Caco-2 (cell line): ENCODE results near the gene TMEM120A. TPM values are rescaled to one million over a fixed set of nuclear protein-coding genes. Genes with fewer than 3 reads are reported as not detected.
"Not testable (repeated sequence)": the region's sequence is repeated elsewhere in the genome, so short reads cannot be mapped to it uniquely, and the experiment has no call there.

ENCODE experiments used
- BruUV-seq: library from RNA; stranded (reverse); fragments of 400-500 nt; replicated peaks from 2 replicates; lab custom pipeline; 2021; lab: Mats Ljungman, UMichigan
- CTCF ChIA-PET: fragments of 300-600 bp; sonication (Branson Sonifier 250); formaldehyde crosslinking; loops from one replicate; lab custom pipeline; 2022; ENCODE audit warnings: antibody characterized with exemption; lab: Charles Lee
- POLR2A ChIA-PET: fragments of 300-600 bp; sonication (Branson Sonifier 250); formaldehyde crosslinking; loops from one replicate; lab custom pipeline; 2022; ENCODE audit warnings: antibody characterized with exemption; lab: Charles Lee
- DNase-seq, 2 experiments: peaks; one replicate each; pipeline versions ENCODE4 v3.0.0 to v3.0.0-alpha.2; 2020 to 2022
- H3K27me3 ChIP-seq: replicated peaks from 2 replicates; pipeline ENCODE4 v1.6.0; 2011; ENCODE audit warnings: low read length; ENCODE audit not compliant: control insufficient read depth, insufficient read depth
- H3K36me3 ChIP-seq: 2 replicates; pipeline ENCODE4 v1.5.1; 2011; ENCODE audit warnings: low read length; ENCODE audit not compliant: control insufficient read depth, insufficient read depth
- H3K4me1 ChIP-seq: fragments of 250-450 bp; sonication (Bioruptor Pico); 2 replicates; pipeline ENCODE4 v1.5.1; 2020; ENCODE audit warnings: mild to moderate bottlenecking
- H3K4me3 ChIP-seq: 2 replicates; pipeline ENCODE4 v1.5.1; 2011; ENCODE audit warnings: low read depth, mild to moderate bottlenecking, control low read depth, low read length
- H3K9me3 ChIP-seq: fragments of 250-450 bp; sonication (Bioruptor Pico); 2 replicates; pipeline ENCODE4 v1.5.1; 2020; ENCODE audit warnings: mild to moderate bottlenecking, moderate library complexity
- H3K27ac Mint-ChIP-seq: one replicate; pipeline ENCODE4 v1.8.0; 2022; ENCODE audit warnings: mixed read lengths; ENCODE audit not compliant: unreplicated experiment
- H3K27me3 Mint-ChIP-seq: one replicate; pipeline ENCODE4 v1.8.0; 2022; ENCODE audit warnings: mixed read lengths; ENCODE audit not compliant: insufficient read depth, unreplicated experiment
- H3K36me3 Mint-ChIP-seq: one replicate; pipeline ENCODE4 v1.8.0; 2022; ENCODE audit warnings: mild to moderate bottlenecking, mixed read lengths; ENCODE audit not compliant: insufficient read depth, unreplicated experiment
- H3K4me1 Mint-ChIP-seq: one replicate; pipeline ENCODE4 v1.8.0; 2022; ENCODE audit warnings: low read depth, mixed read lengths; ENCODE audit not compliant: unreplicated experiment
- H3K4me3 Mint-ChIP-seq: one replicate; pipeline ENCODE4 v1.8.0; 2022; ENCODE audit warnings: mild to moderate bottlenecking, moderate library complexity, mixed read lengths; ENCODE audit not compliant: unreplicated experiment
- H3K9me3 Mint-ChIP-seq: one replicate; pipeline ENCODE4 v1.8.0; 2022; ENCODE audit warnings: mixed read lengths; ENCODE audit not compliant: unreplicated experiment
- CTCF ChIP-seq, 2 experiments: fragments of 200-600 bp in 1 of 2; IDR thresholded peaks; 1 replicate in 1 of 2; 2 replicates in 1 of 2; pipeline versions ENCODE4 v1.5.1 to v1.8.0; 2011 to 2022; ENCODE audit warnings: antibody characterized with exemption in 1 of 2, control low read depth in 1 of 2, inconsistent platforms in 1 of 2, low read depth in 1 of 2, low read length in 1 of 2, mild to moderate bottlenecking in 1 of 2, moderate library complexity in 1 of 2; ENCODE audit not compliant: insufficient read depth in 1 of 2, severe bottlenecking in 1 of 2, unreplicated experiment in 1 of 2
- intact Hi-C: fragments of 100-400 bp; cut with micrococcal nuclease; formaldehyde crosslinking; loops from one replicate; pipeline ENCODE4 v1.10.0; 2022; ENCODE audit not compliant: unreplicated experiment
- total RNA-seq: library from RNA; stranded (reverse); gene quantifications from 2 replicates; pipeline ENCODE4 v1.2.3, GENCODE V29; 2022

TMEM120A gene
- total RNA-seq, 1 experiment from 2014 or later: 65.4 TPM

DNA sequence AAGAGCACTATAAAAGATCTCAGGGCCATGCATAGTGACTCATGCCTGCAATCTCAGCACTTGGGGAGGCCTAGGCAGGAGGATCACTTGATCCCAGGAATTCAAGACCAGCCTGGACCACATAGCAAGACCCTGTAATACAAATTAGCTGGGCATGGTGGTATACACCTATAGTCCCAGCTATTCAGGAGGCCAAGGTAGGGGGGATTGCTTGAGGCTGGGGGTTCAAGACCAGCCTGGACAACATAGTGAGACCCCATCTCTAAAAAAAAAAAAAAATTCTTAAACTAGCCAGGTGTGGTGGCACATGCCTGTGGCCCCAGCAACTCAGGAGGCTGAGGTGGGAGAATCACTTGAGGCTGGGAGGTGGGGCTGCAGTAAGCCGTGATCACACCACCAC lies 37.6 kb upstream of the TMEM120A start:
- CTCF ChIA-PET: interaction anchor here (1.0 kb wide), 1 partner anchor 12 kb away, joined by 6 read pairs; no protein-coding TSS in a partner anchor
- H3K27ac Mint-ChIP-seq: no peak overlapping the region
- Histone ChIP-seq H3K4me1 (no peaks in the 10 kb centered on the region), H3K9me3 (no peaks in the 10 kb centered on the region), H3K36me3 (no peaks in the 10 kb centered on the region; the same call in 1 of the 2 replicates), H3K27me3 (no peaks in the 10 kb centered on the region), H3K4me3 (no peak overlapping the region)
- no peak overlapping the region for H3K4me3 Mint-ChIP-seq
- intact Hi-C loops: no loop called here
- no peak for DNase-seq
- no peaks in the 10 kb centered on the region for H3K4me1 Mint-ChIP-seq
- peaks cover 10% of the 10 kb centered on the region for H3K36me3 Mint-ChIP-seq
- no peaks in the 10 kb centered on the region for H3K9me3 Mint-ChIP-seq
- no TSS peak for BruUV-seq
- H3K27me3 Mint-ChIP-seq: no peaks in the 10 kb centered on the region
- TF ChIP-seq CTCF (IDR thresholded peaks at IDR 0.05; ENCODE audit: insufficient read depth in 1 of 2, low read depth in 1 of 2, low read length in 1 of 2, severe bottlenecking in 1 of 2, unreplicated experiment in 1 of 2): no peak
- POLR2A ChIA-PET: interaction anchor here (0.7 kb wide), 1 partner anchor 361 kb away, joined by 3 read pairs; no protein-coding TSS in a partner anchor

- H3K27ac Mint-ChIP-seq, H3K4me1 ChIP-seq, H3K4me3 Mint-ChIP-seq, H3K36me3 ChIP-seq, CTCF ChIA-PET, H3K4me3 ChIP-seq, intact Hi-C loops, H3K4me1 Mint-ChIP-seq, H3K9me3 ChIP-seq, H3K27me3 Mint-ChIP-seq, POLR2A ChIA-PET, H3K9me3 Mint-ChIP-seq, H3K27me3 ChIP-seq, BruUV-seq: not testable (repeated sequence)
- H3K36me3 Mint-ChIP-seq: peaks cover 18% of the 10 kb centered on the region
- peak in 1 of 2 experiments; percentile 29 for DNase-seq
These were observed 35.3 kb upstream of the TMEM120A start for GRCh38 chr7:76029682-76030081.

GRCh38 chr7:76023002-76023401 lies 28.6 kb upstream of the TMEM120A start:
- no peaks in the 10 kb centered on the region for H3K9me3 Mint-ChIP-seq
- ChIA-PET CTCF (no interaction called here), POLR2A (no interaction called here)
- no peak for DNase-seq
- H3K27me3 ChIP-seq: no peaks in the 10 kb centered on the region
- H3K27ac Mint-ChIP-seq: no peak overlapping the region
- no peak for TF ChIP-seq CTCF (IDR thresholded peaks at IDR 0.05; ENCODE audit: insufficient read depth in 1 of 2, low read depth in 1 of 2, low read length in 1 of 2, severe bottlenecking in 1 of 2, unreplicated experiment in 1 of 2)
- H3K4me3 Mint-ChIP-seq: no peak overlapping the region
- H3K27me3 Mint-ChIP-seq: no peaks in the 10 kb centered on the region
- BruUV-seq: no TSS peak
- intact Hi-C loops: no loop called here
- H3K36me3 ChIP-seq: peaks cover 2% of the 10 kb centered on the region; the same call in 1 of the 2 replicates
- no peak overlapping the region for H3K4me3 ChIP-seq
- no peaks in the 10 kb centered on the region for H3K4me1 ChIP-seq
- no peaks in the 10 kb centered on the region for H3K4me1 Mint-ChIP-seq
- H3K9me3 ChIP-seq: no peaks in the 10 kb centered on the region
- peaks cover 40% of the 10 kb centered on the region for H3K36me3 Mint-ChIP-seq
